ENCODE measurements around the gene MCTP1.

DNA sequence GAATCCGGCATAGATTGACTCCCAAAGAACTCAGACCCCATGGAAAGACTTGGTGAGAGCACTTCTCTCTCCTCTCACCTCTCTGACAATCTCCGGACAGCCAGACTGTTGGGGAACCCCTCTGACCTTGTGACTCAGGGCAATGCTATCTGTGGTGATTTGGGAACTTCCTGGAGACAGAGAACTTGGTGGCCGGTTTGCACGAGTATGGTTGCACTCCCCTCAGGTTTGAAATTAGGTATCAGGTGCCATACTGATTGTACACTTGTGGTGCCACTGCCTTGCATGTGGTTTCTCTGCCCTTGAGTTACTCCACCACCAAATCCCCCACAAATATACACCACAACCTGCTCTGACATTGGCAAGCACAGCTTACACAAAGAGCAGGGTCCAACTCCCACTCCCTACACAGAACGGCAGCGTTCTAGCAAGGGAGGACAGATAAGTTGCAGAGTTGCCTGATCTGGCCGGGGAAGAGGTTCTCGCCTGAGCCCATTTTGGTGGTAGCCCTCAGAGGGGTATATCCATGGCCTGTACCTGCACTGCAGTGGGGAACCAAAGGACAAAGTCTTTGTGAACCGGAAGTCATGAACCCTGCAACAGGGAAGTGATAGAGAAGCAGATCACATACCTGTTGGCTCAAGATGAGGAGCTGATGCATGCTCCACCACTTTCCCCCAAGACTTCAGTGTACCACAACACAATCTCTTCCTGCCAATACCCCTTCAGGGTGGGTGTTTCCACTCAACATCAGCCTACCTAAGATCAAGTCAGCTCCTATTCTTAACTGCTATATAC is 255.1 kb downstream of the MCTP1 start:
- TF ChIP-seq KDM1A (CRISPR knock-in tag; IDR thresholded peaks at IDR 0.05) = no peak
- no peak for TF ChIP-seq FOSL1 (CRISPR knock-in tag; IDR thresholded peaks at IDR 0.05; ENCODE audit: borderline replicate concordance)
- TF ChIP-seq, protein P1, sequence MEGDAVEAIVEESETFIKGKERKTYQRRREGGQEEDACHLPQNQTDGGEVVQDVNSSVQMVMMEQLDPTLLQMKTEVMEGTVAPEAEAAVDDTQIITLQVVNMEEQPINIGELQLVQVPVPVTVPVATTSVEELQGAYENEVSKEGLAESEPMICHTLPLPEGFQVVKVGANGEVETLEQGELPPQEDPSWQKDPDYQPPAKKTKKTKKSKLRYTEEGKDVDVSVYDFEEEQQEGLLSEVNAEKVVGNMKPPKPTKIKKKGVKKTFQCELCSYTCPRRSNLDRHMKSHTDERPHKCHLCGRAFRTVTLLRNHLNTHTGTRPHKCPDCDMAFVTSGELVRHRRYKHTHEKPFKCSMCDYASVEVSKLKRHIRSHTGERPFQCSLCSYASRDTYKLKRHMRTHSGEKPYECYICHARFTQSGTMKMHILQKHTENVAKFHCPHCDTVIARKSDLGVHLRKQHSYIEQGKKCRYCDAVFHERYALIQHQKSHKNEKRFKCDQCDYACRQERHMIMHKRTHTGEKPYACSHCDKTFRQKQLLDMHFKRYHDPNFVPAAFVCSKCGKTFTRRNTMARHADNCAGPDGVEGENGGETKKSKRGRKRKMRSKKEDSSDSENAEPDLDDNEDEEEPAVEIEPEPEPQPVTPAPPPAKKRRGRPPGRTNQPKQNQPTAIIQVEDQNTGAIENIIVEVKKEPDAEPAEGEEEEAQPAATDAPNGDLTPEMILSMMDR (CRISPR knock-in tag; IDR thresholded peaks at IDR 0.05) = no peak
- TF ChIP-seq, protein P2, sequence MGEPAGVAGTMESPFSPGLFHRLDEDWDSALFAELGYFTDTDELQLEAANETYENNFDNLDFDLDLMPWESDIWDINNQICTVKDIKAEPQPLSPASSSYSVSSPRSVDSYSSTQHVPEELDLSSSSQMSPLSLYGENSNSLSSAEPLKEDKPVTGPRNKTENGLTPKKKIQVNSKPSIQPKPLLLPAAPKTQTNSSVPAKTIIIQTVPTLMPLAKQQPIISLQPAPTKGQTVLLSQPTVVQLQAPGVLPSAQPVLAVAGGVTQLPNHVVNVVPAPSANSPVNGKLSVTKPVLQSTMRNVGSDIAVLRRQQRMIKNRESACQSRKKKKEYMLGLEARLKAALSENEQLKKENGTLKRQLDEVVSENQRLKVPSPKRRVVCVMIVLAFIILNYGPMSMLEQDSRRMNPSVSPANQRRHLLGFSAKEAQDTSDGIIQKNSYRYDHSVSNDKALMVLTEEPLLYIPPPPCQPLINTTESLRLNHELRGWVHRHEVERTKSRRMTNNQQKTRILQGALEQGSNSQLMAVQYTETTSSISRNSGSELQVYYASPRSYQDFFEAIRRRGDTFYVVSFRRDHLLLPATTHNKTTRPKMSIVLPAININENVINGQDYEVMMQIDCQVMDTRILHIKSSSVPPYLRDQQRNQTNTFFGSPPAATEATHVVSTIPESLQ (CRISPR knock-in tag; conservative IDR thresholded peaks at IDR 0.05) = no peak
- TF ChIP-seq, protein P3, sequence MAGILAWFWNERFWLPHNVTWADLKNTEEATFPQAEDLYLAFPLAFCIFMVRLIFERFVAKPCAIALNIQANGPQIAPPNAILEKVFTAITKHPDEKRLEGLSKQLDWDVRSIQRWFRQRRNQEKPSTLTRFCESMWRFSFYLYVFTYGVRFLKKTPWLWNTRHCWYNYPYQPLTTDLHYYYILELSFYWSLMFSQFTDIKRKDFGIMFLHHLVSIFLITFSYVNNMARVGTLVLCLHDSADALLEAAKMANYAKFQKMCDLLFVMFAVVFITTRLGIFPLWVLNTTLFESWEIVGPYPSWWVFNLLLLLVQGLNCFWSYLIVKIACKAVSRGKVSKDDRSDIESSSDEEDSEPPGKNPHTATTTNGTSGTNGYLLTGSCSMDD (CRISPR knock-in tag; IDR thresholded peaks at IDR 0.05) = no peak
- no peak for TF ChIP-seq ADNP (CRISPR knock-in tag; IDR thresholded peaks at IDR 0.05)
